Thyroid gland (tissue), 4 donors: ENCODE measurements around the gene HMX2.

Experiments used
- CTCF ChIP-seq, 6 experiments: fragments of 200-600 bp in 3 of 6; fragments of 450-650 bp in 3 of 6; sonication (generic) in 3 of 6; IDR thresholded peaks; one replicate each; pipeline ENCODE4 v1.5.1; 2016 to 2019; ENCODE audit warnings: antibody characterized with exemption in 6 of 6, mild to moderate bottlenecking in 2 of 6, inconsistent platforms in 1 of 6, moderate library complexity in 1 of 6
- POLR2A ChIP-seq, 2 donors: fragments of 450-650 bp; IDR thresholded peaks; one replicate each; pipeline ENCODE4 v1.6.1; 2017; ENCODE audit warnings: antibody characterized with exemption in 2 of 2, mild to moderate bottlenecking in 2 of 2, moderate library complexity in 1 of 2

- TF ChIP-seq CTCF (IDR thresholded peaks at IDR 0.05) (no peak), POLR2A (IDR thresholded peaks at IDR 0.05) (no peak)
These were observed 10.9 kb upstream of the HMX2 start for GRCh38 chr10:123136806-123137642.
